Measurements from ENCODE around the gene SLC43A3. TPM values are rescaled to one million over a fixed set of nuclear protein-coding genes. Genes with fewer than 3 reads are reported as not detected.

SLC43A3 gene
- total RNA-seq, 4 donors from 2014 or later, result 26.6 to 90.4 (median 77.0) TPM

DNA sequence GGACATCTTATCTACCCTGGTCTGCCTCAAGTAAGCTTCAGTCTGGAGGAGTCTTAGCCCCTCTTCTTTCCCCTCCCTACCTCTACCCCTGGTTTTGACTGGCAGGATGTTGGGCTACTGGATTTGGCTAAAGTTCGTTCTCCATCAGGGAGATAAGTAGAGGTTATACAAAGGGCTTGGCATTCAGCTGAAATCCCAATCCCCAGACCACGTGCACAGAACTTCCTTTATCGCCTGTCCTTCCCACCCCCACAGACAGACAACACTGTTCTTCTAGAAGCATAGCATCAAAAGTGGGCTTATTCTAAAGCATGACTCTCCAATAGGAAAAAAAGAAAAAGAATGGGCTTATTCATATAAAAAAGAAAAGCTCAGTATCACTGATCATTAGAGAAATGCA is 53.8 kb downstream of the SLC43A3 start:
- Histone ChIP-seq H3K36me3 (no peaks in the 10 kb centered on the region), H3K27me3 (peaks cover 0 to 18% (median 0%) of the 10 kb centered on the region in 4 donors), H3K27ac (replicated peaks in 1 of 4) (no peak overlapping the region), H3K9me3 (no peaks in the 10 kb centered on the region), H3K4me3 (no peak overlapping the region), H3K4me1 (peaks cover 0 to 4% (median 0%) of the 10 kb centered on the region in 4 donors)
- TF ChIP-seq POLR2AphosphoS5 (IDR thresholded peaks at IDR 0.05) (no peak), EP300 (IDR thresholded peaks at IDR 0.05) (no peak), POLR2A (IDR thresholded peaks at IDR 0.05; ENCODE audit: low read depth) (no peak), CTCF (IDR thresholded peaks at IDR 0.05) (no peak)
- 48% methylated on average over 3 of the region's 3 CpGs for WGBS
- no peak for DNase-seq (ENCODE audit: extremely low spot score)
- intact Hi-C loops (cut with DNase I), result no loop called here

DNA sequence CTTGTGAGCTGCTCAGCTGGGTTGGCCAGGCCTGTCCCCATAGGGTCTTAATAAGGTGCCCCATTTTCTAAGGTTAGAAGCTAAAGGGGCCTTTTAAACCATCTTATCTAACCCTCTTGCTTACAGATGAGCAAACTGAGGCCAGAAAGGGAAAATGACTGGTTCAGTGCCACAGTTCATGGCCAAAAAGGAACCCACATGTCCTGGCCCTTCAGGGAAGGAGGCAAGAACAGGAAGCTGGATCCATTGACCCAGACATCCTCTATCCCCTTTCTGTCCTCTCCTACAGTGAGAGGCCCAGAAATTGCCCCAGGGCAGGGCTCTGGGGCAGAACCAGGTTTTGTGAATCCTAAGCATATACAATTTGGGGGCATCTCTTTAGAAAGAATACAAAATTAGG is 56.0 kb downstream of the SLC43A3 start:
- TF ChIP-seq POLR2AphosphoS5 (IDR thresholded peaks at IDR 0.05) (no peak), EP300 (IDR thresholded peaks at IDR 0.05) (no peak), POLR2A (IDR thresholded peaks at IDR 0.05; ENCODE audit: low read depth) (no peak), CTCF (IDR thresholded peaks at IDR 0.05) (no peak)
- Histone ChIP-seq H3K27me3 (peaks cover 0 to 12% (median 0%) of the 10 kb centered on the region in 4 donors), H3K27ac (replicated peaks in 1 of 4) (no peak overlapping the region), H3K4me1 (peaks cover 0 to 4% (median 0%) of the 10 kb centered on the region in 4 donors), H3K9me3 (no peaks in the 10 kb centered on the region), H3K36me3 (no peaks in the 10 kb centered on the region), H3K4me3 (no peak overlapping the region)
- DNase-seq (ENCODE audit: extremely low spot score), result no peak
- intact Hi-C loops (cut with DNase I), result no loop called here

- Histone ChIP-seq H3K27me3 (peaks cover 0 to 12% (median 0%) of the 10 kb centered on the region in 4 donors), H3K9me3 (no peaks in the 10 kb centered on the region), H3K4me1 (peaks cover 0 to 4% (median 0%) of the 10 kb centered on the region in 4 donors), H3K4me3 (no peak overlapping the region), H3K36me3 (no peaks in the 10 kb centered on the region), H3K27ac (replicated peaks in 1 of 4) (no peak overlapping the region)
- TF ChIP-seq POLR2A (IDR thresholded peaks at IDR 0.05; ENCODE audit: low read depth), result no peak
- TF ChIP-seq EP300 (IDR thresholded peaks at IDR 0.05), result no peak
- no peak for TF ChIP-seq CTCF (IDR thresholded peaks at IDR 0.05)
- no peak for TF ChIP-seq POLR2AphosphoS5 (IDR thresholded peaks at IDR 0.05)
- DNase-seq (ENCODE audit: extremely low spot score), result no peak
- intact Hi-C loops (cut with DNase I), result no loop called here
- WGBS, result 89% methylated on average over 7 of the region's 7 CpGs
These were observed 56.7 kb downstream of the SLC43A3 start for GRCh38 chr11:57370251-57370650.

GRCh38 chr11:57368845-57369232 is 58.1 kb downstream of the SLC43A3 start:
- no peak overlapping the region for H3K27ac ChIP-seq (replicated peaks in 1 of 4)
- no peaks in the 10 kb centered on the region for H3K36me3 ChIP-seq
- WGBS, result 70% methylated on average over 5 of the region's 5 CpGs
- peaks cover 0 to 4% (median 0%) of the 10 kb centered on the region in 4 donors for H3K4me1 ChIP-seq
- no peak for DNase-seq (ENCODE audit: extremely low spot score)
- TF ChIP-seq POLR2AphosphoS5 (IDR thresholded peaks at IDR 0.05) (no peak), POLR2A (IDR thresholded peaks at IDR 0.05; ENCODE audit: low read depth) (no peak), CTCF (IDR thresholded peaks at IDR 0.05) (no peak), EP300 (IDR thresholded peaks at IDR 0.05) (no peak)
- H3K27me3 ChIP-seq, result peaks cover 0 to 12% (median 0%) of the 10 kb centered on the region in 4 donors
- H3K9me3 ChIP-seq, result no peaks in the 10 kb centered on the region
- intact Hi-C loops (cut with DNase I), result no loop called here
- no peak overlapping the region for H3K4me3 ChIP-seq
